BJ (cell line): Measurements from ENCODE around the gene LCMT1. TPM values are rescaled to one million over a fixed set of nuclear protein-coding genes. Genes with fewer than 3 reads are reported as not detected.
"Not testable (repeated sequence)": the region's sequence is repeated elsewhere in the genome, so short reads cannot be mapped to it uniquely, and the experiment has no call there.

Experiments
- CTCF ChIA-PET: fragments of 350-600 bp; formaldehyde crosslinking; extraction: SDS; loops from one replicate; lab custom pipeline; 2021; ENCODE audit warnings: antibody characterized with exemption, inconsistent platforms; lab: Yijun Ruan, JAX
- POLR2A ChIA-PET: fragments of 300-600 bp; sonication (Branson Sonifier 250); formaldehyde crosslinking; extraction: SDS; loops from one replicate; lab custom pipeline; 2021; ENCODE audit warnings: antibody characterized with exemption; lab: Charles Lee
- DNase-seq: peaks from one replicate; pipeline ENCODE4 v3.0.0-alpha.2; 2011; ENCODE audit warnings: low read depth
- H3K27me3 ChIP-seq: 2 replicates; pipeline ENCODE4 v1.6.0; 2011; ENCODE audit warnings: low read length; ENCODE audit not compliant: control insufficient read depth, insufficient read depth
- H3K36me3 ChIP-seq: 2 replicates; pipeline ENCODE4 v1.5.1; 2011; ENCODE audit warnings: low read length; ENCODE audit not compliant: control insufficient read depth, insufficient read depth
- H3K4me3 ChIP-seq: 2 replicates; pipeline ENCODE4 v1.5.1; 2011; ENCODE audit warnings: low read depth, mild to moderate bottlenecking, control low read depth, low read length
- CTCF ChIP-seq: IDR thresholded peaks from 2 replicates; pipeline ENCODE4 v1.5.1; 2011; ENCODE audit warnings: low read depth, mild to moderate bottlenecking, control low read depth, inconsistent platforms, low read length, moderate library complexity; ENCODE audit not compliant: insufficient read depth
- polyA minus RNA-seq: library from RNA; depleted of rRNA, polyadenylated mRNA; stranded (reverse); fragments of >200 nt; gene quantifications from 2 replicates; pipeline ENCODE4 v1.2.3, GENCODE V29; 2011; rRNA and poly(A)+ RNA removed
- polyA plus RNA-seq: library from polyadenylated mRNA; depleted of rRNA; stranded (reverse); fragments of >200 nt; gene quantifications from 2 replicates; pipeline ENCODE4 v1.2.3, GENCODE V29; 2011; rRNA removed

The LCMT1 gene
- polyA plus RNA-seq (32.2 and 39.6 TPM in 2 replicates), polyA minus RNA-seq (25.0 and 34.3 TPM in 2 replicates)

- peak within 1 kb of the TSS; percentile 98 for H3K4me3 ChIP-seq
- no peaks in the 10 kb centered on the region; the same call in 1 of the 2 replicates for H3K36me3 ChIP-seq
- ChIA-PET CTCF (interaction anchor here (0.6 to 1.0 kb wide), 3 partner anchors 18 to 54 kb away, joined by 3 read pairs; no protein-coding TSS in a partner anchor), POLR2A (interaction anchor here (0.6 kb wide), 1 partner anchor 136 kb away, joined by 5 read pairs; no protein-coding TSS in a partner anchor)
- no peaks in the 10 kb centered on the region for H3K27me3 ChIP-seq
- DNase-seq = peak; percentile 96
- TF ChIP-seq CTCF = peak; percentile 14; the same call in 1 of the 2 replicates
Observed at GRCh38 chr16:25111403-25112166, at the start of gene LCMT1. Gene LCMT1, plus strand, starts transcription at chr16:25111742. Its CDS starts 142 bp downstream, at chr16:25111884.

GRCh38 chr16:25063102-25063501, 48.4 kb upstream of the LCMT1 start:
- no peak for DNase-seq
- no peaks in the 10 kb centered on the region for H3K27me3 ChIP-seq
- ChIA-PET POLR2A (no interaction called here), CTCF (interaction anchor here (2.0 kb wide), 1 partner anchor 7 kb away, joined by 5 read pairs; no protein-coding TSS in a partner anchor)
- H3K4me3 ChIP-seq = no peak overlapping the region
- no peaks in the 10 kb centered on the region for H3K36me3 ChIP-seq
- no peak for TF ChIP-seq CTCF

GRCh38 chr16:25063865-25064264, 47.7 kb upstream of the LCMT1 start:
- TF ChIP-seq CTCF = no peak
- no peak for DNase-seq
- no peaks in the 10 kb centered on the region for H3K36me3 ChIP-seq
- H3K27me3 ChIP-seq = no peaks in the 10 kb centered on the region
- CTCF ChIA-PET = interaction anchor here (2.0 kb wide), 1 partner anchor 8 kb away, joined by 5 read pairs; no protein-coding TSS in a partner anchor
- POLR2A ChIA-PET = interaction anchor here (0.5 kb wide), 1 partner anchor 507 kb away, joined by 7 read pairs; no protein-coding TSS in a partner anchor
- no peak overlapping the region for H3K4me3 ChIP-seq

GRCh38 chr16:25064281-25064680, 47.3 kb upstream of the LCMT1 start:
- CTCF ChIA-PET = interaction anchor here (2.0 kb wide), 1 partner anchor 9 kb away, joined by 5 read pairs; no protein-coding TSS in a partner anchor
- H3K27me3 ChIP-seq, H3K4me3 ChIP-seq, H3K36me3 ChIP-seq, DNase-seq: not testable (repeated sequence)
- POLR2A ChIA-PET = interaction anchor here (0.5 kb wide), 1 partner anchor 508 kb away, joined by 7 read pairs; no protein-coding TSS in a partner anchor

GRCh38 chr16:25064937-25065336, 46.6 kb upstream of the LCMT1 start:
- no peak overlapping the region for H3K4me3 ChIP-seq
- TF ChIP-seq CTCF = no peak
- POLR2A ChIA-PET = no interaction called here
- H3K36me3 ChIP-seq = no peaks in the 10 kb centered on the region
- CTCF ChIA-PET = interaction anchor here (2.0 kb wide), 1 partner anchor 9 kb away, joined by 5 read pairs; no protein-coding TSS in a partner anchor
- no peak for DNase-seq
- H3K27me3 ChIP-seq = no peaks in the 10 kb centered on the region
